Neural cell (in vitro differentiated cells): ENCODE measurements around the gene FAM131B. TPM values are rescaled to one million over a fixed set of nuclear protein-coding genes. Genes with fewer than 3 reads are reported as not detected.

Experiments used
- H2AFZ ChIP-seq: fragments of 200-600, 300-800 bp; sonication (generic), shearing (Covaris generic); 2 replicates; pipeline ENCODE4 v1.6.0; 2014; ENCODE audit warnings: low read depth, mild to moderate bottlenecking, antibody characterized with exemption, low read length, moderate library complexity
- H3F3A ChIP-seq: fragments of 200-600 bp; shearing (Covaris generic); 2 replicates; pipeline ENCODE4 v1.6.1; 2016; ENCODE audit warnings: mild to moderate bottlenecking, moderate library complexity, mixed read lengths, antibody characterized with exemption, low read length; ENCODE audit not compliant: insufficient read depth, poor library complexity, severe bottlenecking
- H3K27ac ChIP-seq: fragments of 200-600, 300-800 bp; sonication (generic), shearing (Covaris generic); 2 replicates; pipeline ENCODE4 v1.5.1; 2014; ENCODE audit warnings: mild to moderate bottlenecking, low read length, moderate library complexity
- H3K27me3 ChIP-seq: fragments of 300-800, 200-600 bp; sonication (generic), shearing (Covaris generic); 2 replicates; pipeline ENCODE4 v1.6.0; 2014; ENCODE audit warnings: mild to moderate bottlenecking, low read depth, low read length, moderate library complexity; ENCODE audit not compliant: insufficient read depth
- H3K36me3 ChIP-seq: fragments of 300-800, 200-600 bp; sonication (generic), shearing (Covaris generic); 2 replicates; pipeline ENCODE4 v1.5.1; 2014; ENCODE audit warnings: mild to moderate bottlenecking, antibody characterized with exemption, low read length, moderate library complexity; ENCODE audit not compliant: insufficient read depth
- H3K4me2 ChIP-seq: fragments of 300-800, 200-600 bp; sonication (generic), shearing (Covaris generic); 2 replicates; pipeline ENCODE4 v1.6.0; 2014; ENCODE audit warnings: mild to moderate bottlenecking, low read length
- H3K4me3 ChIP-seq: fragments of 300-800, 200-600 bp; sonication (generic), shearing (Covaris generic); 2 replicates; pipeline ENCODE4 v1.5.1; 2014; ENCODE audit warnings: mild to moderate bottlenecking, low read length, moderate library complexity
- H3K79me2 ChIP-seq: fragments of 200-600 bp; shearing (Covaris generic); replicated peaks from 2 replicates; pipeline ENCODE4 v1.6.0; 2014; ENCODE audit warnings: mild to moderate bottlenecking, low read length, moderate library complexity; ENCODE audit not compliant: insufficient read depth
- H3K9ac ChIP-seq: fragments of 300-800, 200-600 bp; sonication (generic), shearing (Covaris generic); 2 replicates; pipeline ENCODE4 v1.6.1; 2016; ENCODE audit warnings: mild to moderate bottlenecking, low read length, mixed read lengths
- H3K9me2 ChIP-seq: fragments of 200-600 bp; shearing (Covaris generic); 2 replicates; pipeline ENCODE4 v1.6.1; 2016; ENCODE audit warnings: mild to moderate bottlenecking, low read length, mixed read lengths; ENCODE audit not compliant: insufficient read depth
- H3K9me3 ChIP-seq: fragments of 200-600, 300-800 bp; sonication (generic), shearing (Covaris generic); 2 replicates; pipeline ENCODE4 v1.6.1; 2016; ENCODE audit warnings: mild to moderate bottlenecking, mixed run types, low read length, moderate library complexity, mixed read lengths
- H4K20me1 ChIP-seq: fragments of 200-600 bp; shearing (Covaris generic); 2 replicates; pipeline ENCODE4 v1.6.1; 2016; ENCODE audit warnings: mild to moderate bottlenecking, mixed run types; ENCODE audit not compliant: insufficient read depth
- EP300 ChIP-seq: fragments of 450-650 bp; conservative IDR thresholded peaks from 2 replicates; pipeline ENCODE4 v1.6.1; 2014; ENCODE audit warnings: antibody characterized with exemption, mild to moderate bottlenecking, moderate library complexity; ENCODE audit not compliant: poor library complexity, severe bottlenecking
- EZH2 ChIP-seq: fragments of 200-600, 300-800 bp; shearing (Covaris generic), sonication (generic); IDR thresholded peaks from 2 replicates; pipeline ENCODE4 v1.6.1; 2014; ENCODE audit warnings: antibody characterized with exemption, low read length, borderline replicate concordance, mild to moderate bottlenecking; ENCODE audit not compliant: insufficient read depth, poor library complexity, severe bottlenecking
- MXI1 ChIP-seq: fragments of 450-650 bp; conservative IDR thresholded peaks from 2 replicates; pipeline ENCODE4 v1.6.1; 2014; ENCODE audit warnings: antibody characterized with exemption, mild to moderate bottlenecking; ENCODE audit not compliant: poor library complexity, severe bottlenecking
- POLR2AphosphoS5 ChIP-seq: IDR thresholded peaks from 2 replicates; pipeline ENCODE4 v1.6.1; 2012
- RAD21 ChIP-seq: fragments of 450-650 bp; conservative IDR thresholded peaks from 2 replicates; pipeline ENCODE4 v1.6.1; 2014; ENCODE audit warnings: antibody characterized with exemption, mild to moderate bottlenecking, moderate library complexity
- SMC3 ChIP-seq: fragments of 450-650 bp; conservative IDR thresholded peaks from 2 replicates; pipeline ENCODE4 v1.6.1; 2014; ENCODE audit warnings: antibody characterized with exemption, mild to moderate bottlenecking, moderate library complexity; ENCODE audit not compliant: poor library complexity
- TAF1 ChIP-seq: IDR thresholded peaks from 2 replicates; pipeline ENCODE4 v1.6.1; 2012; ENCODE audit warnings: low read depth
- polyA plus RNA-seq: library from polyadenylated mRNA; depleted of rRNA; stranded (reverse); fragments of >200 nt; gene quantifications from 2 replicates; pipeline ENCODE4 v1.2.3, GENCODE V29; 2014
- TF ChIP-seq, protein P1 (sequence below): fragments of 450-650 bp; IDR thresholded peaks from 2 replicates; pipeline ENCODE4 v1.5.1; 2014; ENCODE audit warnings: antibody characterized with exemption, mild to moderate bottlenecking, moderate library complexity; ENCODE audit not compliant: poor library complexity, severe bottlenecking
- TF ChIP-seq, protein P2 (sequence below): IDR thresholded peaks from 2 replicates; pipeline ENCODE4 v1.6.1; 2012; ENCODE audit warnings: borderline replicate concordance

The FAM131B gene
- polyA plus RNA-seq, 1 donor from 2014 or later, result 45.9 TPM

DNA sequence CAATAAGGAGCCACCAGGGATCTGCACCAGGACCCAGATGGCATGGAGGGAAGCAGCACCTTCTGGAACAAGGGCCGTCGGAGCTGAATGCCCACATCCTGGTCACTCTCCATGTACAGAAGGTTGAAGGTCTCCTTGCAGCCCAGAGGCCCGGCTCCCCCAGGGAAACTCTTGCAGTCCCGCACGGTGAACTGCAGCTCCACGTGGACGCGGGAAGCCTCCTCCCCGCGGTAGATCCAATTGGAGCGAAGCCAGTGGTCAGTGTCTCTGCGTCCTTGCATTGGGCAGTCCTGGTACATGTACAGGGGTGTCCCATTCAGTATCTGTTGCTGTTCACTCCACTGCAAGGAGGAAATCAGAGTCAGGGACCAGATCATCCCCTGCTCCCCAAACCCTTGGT lies 38.8 kb upstream of the FAM131B start:
- Histone ChIP-seq H2AFZ (no peak overlapping the region), H3K9me2 (no peaks in the 10 kb centered on the region), H3K4me3 (no peak overlapping the region), H3K4me2 (no peak overlapping the region), H3K27me3 (no peaks in the 10 kb centered on the region), H4K20me1 (no peaks in the 10 kb centered on the region), H3K9me3 (no peaks in the 10 kb centered on the region), H3K79me2 (no peaks in the 10 kb centered on the region), H3K9ac (no peak overlapping the region), H3K36me3 (no peaks in the 10 kb centered on the region), H3K27ac (no peak overlapping the region), H3F3A (no peaks in the 10 kb centered on the region)
- TF ChIP-seq SMC3, result no peak
- TF ChIP-seq, protein P1, sequence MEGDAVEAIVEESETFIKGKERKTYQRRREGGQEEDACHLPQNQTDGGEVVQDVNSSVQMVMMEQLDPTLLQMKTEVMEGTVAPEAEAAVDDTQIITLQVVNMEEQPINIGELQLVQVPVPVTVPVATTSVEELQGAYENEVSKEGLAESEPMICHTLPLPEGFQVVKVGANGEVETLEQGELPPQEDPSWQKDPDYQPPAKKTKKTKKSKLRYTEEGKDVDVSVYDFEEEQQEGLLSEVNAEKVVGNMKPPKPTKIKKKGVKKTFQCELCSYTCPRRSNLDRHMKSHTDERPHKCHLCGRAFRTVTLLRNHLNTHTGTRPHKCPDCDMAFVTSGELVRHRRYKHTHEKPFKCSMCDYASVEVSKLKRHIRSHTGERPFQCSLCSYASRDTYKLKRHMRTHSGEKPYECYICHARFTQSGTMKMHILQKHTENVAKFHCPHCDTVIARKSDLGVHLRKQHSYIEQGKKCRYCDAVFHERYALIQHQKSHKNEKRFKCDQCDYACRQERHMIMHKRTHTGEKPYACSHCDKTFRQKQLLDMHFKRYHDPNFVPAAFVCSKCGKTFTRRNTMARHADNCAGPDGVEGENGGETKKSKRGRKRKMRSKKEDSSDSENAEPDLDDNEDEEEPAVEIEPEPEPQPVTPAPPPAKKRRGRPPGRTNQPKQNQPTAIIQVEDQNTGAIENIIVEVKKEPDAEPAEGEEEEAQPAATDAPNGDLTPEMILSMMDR, result no peak
- no peak for TF ChIP-seq POLR2AphosphoS5
- TF ChIP-seq RAD21, result no peak
- TF ChIP-seq, protein P2, sequence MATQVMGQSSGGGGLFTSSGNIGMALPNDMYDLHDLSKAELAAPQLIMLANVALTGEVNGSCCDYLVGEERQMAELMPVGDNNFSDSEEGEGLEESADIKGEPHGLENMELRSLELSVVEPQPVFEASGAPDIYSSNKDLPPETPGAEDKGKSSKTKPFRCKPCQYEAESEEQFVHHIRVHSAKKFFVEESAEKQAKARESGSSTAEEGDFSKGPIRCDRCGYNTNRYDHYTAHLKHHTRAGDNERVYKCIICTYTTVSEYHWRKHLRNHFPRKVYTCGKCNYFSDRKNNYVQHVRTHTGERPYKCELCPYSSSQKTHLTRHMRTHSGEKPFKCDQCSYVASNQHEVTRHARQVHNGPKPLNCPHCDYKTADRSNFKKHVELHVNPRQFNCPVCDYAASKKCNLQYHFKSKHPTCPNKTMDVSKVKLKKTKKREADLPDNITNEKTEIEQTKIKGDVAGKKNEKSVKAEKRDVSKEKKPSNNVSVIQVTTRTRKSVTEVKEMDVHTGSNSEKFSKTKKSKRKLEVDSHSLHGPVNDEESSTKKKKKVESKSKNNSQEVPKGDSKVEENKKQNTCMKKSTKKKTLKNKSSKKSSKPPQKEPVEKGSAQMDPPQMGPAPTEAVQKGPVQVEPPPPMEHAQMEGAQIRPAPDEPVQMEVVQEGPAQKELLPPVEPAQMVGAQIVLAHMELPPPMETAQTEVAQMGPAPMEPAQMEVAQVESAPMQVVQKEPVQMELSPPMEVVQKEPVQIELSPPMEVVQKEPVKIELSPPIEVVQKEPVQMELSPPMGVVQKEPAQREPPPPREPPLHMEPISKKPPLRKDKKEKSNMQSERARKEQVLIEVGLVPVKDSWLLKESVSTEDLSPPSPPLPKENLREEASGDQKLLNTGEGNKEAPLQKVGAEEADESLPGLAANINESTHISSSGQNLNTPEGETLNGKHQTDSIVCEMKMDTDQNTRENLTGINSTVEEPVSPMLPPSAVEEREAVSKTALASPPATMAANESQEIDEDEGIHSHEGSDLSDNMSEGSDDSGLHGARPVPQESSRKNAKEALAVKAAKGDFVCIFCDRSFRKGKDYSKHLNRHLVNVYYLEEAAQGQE, result no peak
- no peak for TF ChIP-seq EZH2
- no peak for TF ChIP-seq TAF1
- no peak for TF ChIP-seq EP300
- TF ChIP-seq MXI1, result no peak

DNA sequence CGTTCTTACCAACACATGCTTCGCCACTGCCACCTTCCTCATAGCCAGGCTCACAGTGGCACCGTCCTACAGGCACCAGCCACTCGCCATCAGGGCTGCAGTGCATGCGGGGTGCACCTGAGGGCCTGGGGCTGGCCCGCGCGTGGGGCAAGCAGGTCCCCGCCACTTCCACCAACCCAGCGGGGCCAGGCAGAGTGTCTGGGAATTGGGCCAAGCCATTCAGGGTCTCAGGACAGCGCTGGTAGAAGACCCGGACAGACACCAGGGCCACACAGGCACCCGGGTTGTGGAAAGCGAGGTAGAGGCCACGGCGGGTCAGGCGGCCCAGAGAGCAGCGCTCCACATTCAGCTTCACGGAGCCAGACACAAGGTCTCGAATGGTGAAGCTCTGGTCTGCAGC lies 37.1 kb upstream of the FAM131B start:
- no peak overlapping the region for H3K4me2 ChIP-seq
- TF ChIP-seq, protein P2, result no peak
- TF ChIP-seq RAD21 (no peak), SMC3 (no peak), EP300 (no peak), TAF1 (no peak)
- no peak overlapping the region for H3K27ac ChIP-seq
- H2AFZ ChIP-seq, result no peak overlapping the region
- no peaks in the 10 kb centered on the region for H3K79me2 ChIP-seq
- H3K9ac ChIP-seq, result no peak overlapping the region
- no peaks in the 10 kb centered on the region for H3K9me3 ChIP-seq
- H3K9me2 ChIP-seq, result no peaks in the 10 kb centered on the region
- no peaks in the 10 kb centered on the region for H3F3A ChIP-seq
- H3K4me3 ChIP-seq, result no peak overlapping the region
- H3K27me3 ChIP-seq, result no peaks in the 10 kb centered on the region
- H4K20me1 ChIP-seq, result no peaks in the 10 kb centered on the region
- no peaks in the 10 kb centered on the region for H3K36me3 ChIP-seq
